Mesendoderm (in vitro differentiated cells): Measurements from ENCODE around the gene YPEL5.

Experiments
- DNase-seq: peaks from one replicate; pipeline ENCODE4 v3.0.0; 2013
- H2AK5ac ChIP-seq: 2 replicates; pipeline ENCODE4 v1.6.1; 2013; ENCODE audit warnings: low read length, inconsistent platforms
- H2BK120ac ChIP-seq: 2 replicates; pipeline ENCODE4 v1.6.1; 2013; ENCODE audit warnings: low read depth, mild to moderate bottlenecking, low read length, moderate library complexity, mixed read lengths
- H2BK15ac ChIP-seq: replicated peaks from 2 replicates; pipeline ENCODE4 v1.6.1; 2013; ENCODE audit warnings: low read depth, mild to moderate bottlenecking, moderate library complexity
- H2BK5ac ChIP-seq: 2 replicates; pipeline ENCODE4 v1.6.1; 2013; ENCODE audit warnings: low read length, inconsistent platforms
- H3K18ac ChIP-seq: 2 replicates; pipeline ENCODE4 v1.6.1; 2013; ENCODE audit warnings: mild to moderate bottlenecking, low read length, mixed read lengths
- H3K23ac ChIP-seq: one replicate; pipeline ENCODE4 v1.6.1; 2013; ENCODE audit warnings: low read length
- H3K27ac ChIP-seq: 2 replicates; pipeline ENCODE4 v1.5.1; 2013; ENCODE audit warnings: low read depth, mild to moderate bottlenecking, inconsistent platforms, low read length, moderate library complexity
- H3K27me3 ChIP-seq: 2 replicates; pipeline ENCODE4 v1.6.1; 2013; ENCODE audit warnings: low read length, control low read depth, mild to moderate bottlenecking, inconsistent platforms; ENCODE audit not compliant: insufficient read depth, poor library complexity
- H3K36me3 ChIP-seq: 2 replicates; pipeline ENCODE4 v1.6.1; 2013; ENCODE audit warnings: low read length, inconsistent platforms; ENCODE audit not compliant: control insufficient read depth, insufficient read depth
- H3K4ac ChIP-seq: one replicate; pipeline ENCODE4 v1.6.1; 2013; ENCODE audit warnings: low read depth, mild to moderate bottlenecking, low read length, moderate library complexity
- H3K4me1 ChIP-seq: 2 replicates; pipeline ENCODE4 v1.6.1; 2013; ENCODE audit warnings: low read depth, low read length, inconsistent platforms; ENCODE audit not compliant: control insufficient read depth
- H3K4me2 ChIP-seq: 2 replicates; pipeline ENCODE4 v1.6.1; 2013; ENCODE audit warnings: low read length
- H3K4me3 ChIP-seq: 2 replicates; pipeline ENCODE4 v1.5.1; 2013; ENCODE audit warnings: mild to moderate bottlenecking, low read length
- H3K56ac ChIP-seq: one replicate; pipeline ENCODE4 v1.6.1; 2013; ENCODE audit warnings: low read length
- H3K79me1 ChIP-seq: 2 replicates; pipeline ENCODE4 v1.6.1; 2013; ENCODE audit warnings: low read length, inconsistent platforms
- H3K79me2 ChIP-seq: 2 replicates; pipeline ENCODE4 v1.6.1; 2013; ENCODE audit warnings: mild to moderate bottlenecking, low read length; ENCODE audit not compliant: control insufficient read depth, insufficient read depth
- H3K9ac ChIP-seq: 2 replicates; pipeline ENCODE4 v1.6.1; 2013; ENCODE audit warnings: low read length, inconsistent platforms
- H4K5ac ChIP-seq: one replicate; pipeline ENCODE4 v1.6.1; 2013; ENCODE audit warnings: low read length
- H4K8ac ChIP-seq: one replicate; pipeline ENCODE4 v1.6.1; 2013; ENCODE audit warnings: low read depth, mild to moderate bottlenecking, control low read depth, low read length, moderate library complexity
- whole genome bisulfite sequencing: extraction: QIAGEN DNeasy Blood & Tissue Kit; methylation state at CpG from one replicate; pipeline ENCODE4 v1.1.7; 2013; ENCODE audit warnings: low lambda C conversion rate, missing lambda C conversion rate; ENCODE audit not compliant: insufficient coverage; ENCODE audit errors: extremely low coverage; 5-methylcytosine and 5-hydroxymethylcytosine counted together

YPEL5 gene

DNA sequence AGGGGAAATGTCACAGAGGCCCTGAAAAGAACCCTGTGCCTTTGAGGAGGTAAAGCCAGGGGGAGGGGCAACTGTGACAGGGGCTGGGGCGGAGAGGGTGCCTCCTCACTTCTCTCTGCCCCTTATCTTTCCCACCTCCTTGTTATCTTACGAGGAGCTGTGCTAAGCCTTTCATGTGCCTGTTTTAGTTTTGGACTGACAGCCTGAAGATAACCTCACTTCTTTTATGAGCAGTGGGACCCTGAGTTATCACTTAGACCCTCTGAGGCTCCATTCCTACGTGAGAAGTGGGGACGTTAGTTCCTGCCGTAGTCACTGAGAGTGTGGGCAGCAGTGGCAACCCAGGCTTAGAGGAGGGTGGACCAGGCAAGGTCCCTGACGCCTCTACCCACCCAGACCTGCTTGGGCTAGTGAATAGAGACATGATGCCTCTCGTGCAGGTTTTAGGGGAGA lies 45.0 kb downstream of the YPEL5 start:
- Histone ChIP-seq H2BK5ac (no peak overlapping the region), H3K27ac (no peak overlapping the region), H3K4me2 (no peak overlapping the region), H2BK15ac (no peak overlapping the region), H2AK5ac (no peak overlapping the region), H3K18ac (no peak overlapping the region), H3K36me3 (no peaks in the 10 kb centered on the region), H2BK120ac (no peak overlapping the region), H3K9ac (no peak overlapping the region), H3K4me1 (peaks cover 15% of the 10 kb centered on the region), H3K27me3 (no peaks in the 10 kb centered on the region), H3K4me3 (no peak overlapping the region), H4K8ac (no peak overlapping the region), H3K4ac (no peak overlapping the region), H3K79me1 (no peaks in the 10 kb centered on the region), H4K5ac (no peak overlapping the region), H3K79me2 (no peaks in the 10 kb centered on the region), H3K56ac (no peak overlapping the region), H3K23ac (no peak overlapping the region)
- DNase-seq, result peak; percentile 91
- no CpG with 5 or more reads among the region's 7 CpGs for WGBS

DNA sequence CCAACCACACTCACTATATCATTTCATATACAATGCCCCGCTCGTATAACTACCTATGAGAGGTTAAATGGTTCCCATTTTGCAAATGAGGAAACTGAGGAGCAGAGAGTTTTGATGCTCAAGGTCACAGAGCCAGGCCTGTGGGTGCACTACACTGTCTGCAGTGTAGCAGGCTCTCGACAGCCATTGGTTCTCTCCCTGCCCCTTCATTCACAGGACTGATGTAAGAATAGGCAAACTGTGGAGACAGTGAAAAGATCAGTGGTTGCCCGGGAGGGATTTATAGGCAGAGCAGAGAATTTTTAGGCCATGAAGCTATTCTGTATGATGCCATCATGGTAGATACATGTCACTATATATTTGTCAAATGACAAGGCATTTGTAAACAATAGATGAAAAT lies 45.5 kb downstream of the YPEL5 start:
- WGBS, result no CpG with 5 or more reads among the region's 4 CpGs
- no peak overlapping the region for H3K27ac ChIP-seq
- H3K79me1 ChIP-seq, result no peaks in the 10 kb centered on the region
- no peak overlapping the region for H2BK5ac ChIP-seq
- no peak overlapping the region for H2BK120ac ChIP-seq
- peak; percentile 44 for DNase-seq
- H3K4me2 ChIP-seq, result no peak overlapping the region
- H3K23ac ChIP-seq, result no peak overlapping the region
- no peak overlapping the region for H4K8ac ChIP-seq
- no peak overlapping the region for H3K9ac ChIP-seq
- H3K27me3 ChIP-seq, result no peaks in the 10 kb centered on the region
- H3K4ac ChIP-seq, result no peak overlapping the region
- no peaks in the 10 kb centered on the region for H3K79me2 ChIP-seq
- H3K36me3 ChIP-seq, result no peaks in the 10 kb centered on the region
- H3K4me3 ChIP-seq, result no peak overlapping the region
- H3K4me1 ChIP-seq, result peaks cover 15% of the 10 kb centered on the region
- no peak overlapping the region for H3K56ac ChIP-seq
- H2BK15ac ChIP-seq, result no peak overlapping the region
- H3K18ac ChIP-seq, result no peak overlapping the region
- no peak overlapping the region for H4K5ac ChIP-seq
- no peak overlapping the region for H2AK5ac ChIP-seq

DNA sequence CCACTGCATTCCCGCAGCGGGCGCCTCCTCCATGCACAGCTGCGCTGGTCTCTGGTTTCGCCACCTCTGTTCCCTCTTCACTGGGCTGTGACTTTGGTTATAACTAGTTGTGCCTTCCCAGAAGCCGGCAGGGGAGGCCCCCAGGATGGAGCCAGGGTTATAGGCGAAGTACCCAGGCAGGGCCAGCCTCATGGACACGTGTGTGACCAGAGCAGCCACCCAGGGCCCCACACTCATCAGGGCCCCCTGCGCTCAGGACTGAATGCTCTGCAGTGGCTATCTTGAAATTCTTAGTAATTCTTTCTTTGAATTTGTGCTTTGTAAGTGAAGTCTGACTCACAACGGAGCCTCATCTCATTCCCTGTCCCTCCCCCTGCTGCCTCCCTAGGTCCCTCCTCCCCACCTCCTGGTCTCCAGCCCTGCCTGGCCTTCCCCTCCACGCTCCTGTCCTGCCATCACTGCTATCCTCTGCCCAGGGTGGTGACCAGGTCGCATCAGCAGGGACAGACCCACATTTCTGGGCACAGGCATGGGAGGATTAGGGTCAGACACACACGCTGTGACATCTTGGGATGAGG lies 46.4 kb downstream of the YPEL5 start:
- Histone ChIP-seq H3K4me3 (no peak overlapping the region), H3K23ac (no peak overlapping the region), H3K27me3 (no peaks in the 10 kb centered on the region), H3K4me2 (no peak overlapping the region), H3K27ac (no peak overlapping the region), H3K36me3 (no peaks in the 10 kb centered on the region), H3K4me1 (peaks cover 15% of the 10 kb centered on the region), H3K79me2 (no peaks in the 10 kb centered on the region), H3K18ac (peak overlapping the region; percentile 15), H2BK15ac (no peak overlapping the region), H2BK5ac (peak overlapping the region; percentile 2), H2AK5ac (peak overlapping the region; percentile 41), H2BK120ac (no peak overlapping the region), H3K56ac (peak overlapping the region; percentile 9), H3K4ac (no peak overlapping the region), H3K9ac (no peak overlapping the region), H4K5ac (no peak overlapping the region), H3K79me1 (no peaks in the 10 kb centered on the region), H4K8ac (no peak overlapping the region)
- DNase-seq, result peak; percentile 33
- WGBS, result no CpG with 5 or more reads among the region's 13 CpGs

DNA sequence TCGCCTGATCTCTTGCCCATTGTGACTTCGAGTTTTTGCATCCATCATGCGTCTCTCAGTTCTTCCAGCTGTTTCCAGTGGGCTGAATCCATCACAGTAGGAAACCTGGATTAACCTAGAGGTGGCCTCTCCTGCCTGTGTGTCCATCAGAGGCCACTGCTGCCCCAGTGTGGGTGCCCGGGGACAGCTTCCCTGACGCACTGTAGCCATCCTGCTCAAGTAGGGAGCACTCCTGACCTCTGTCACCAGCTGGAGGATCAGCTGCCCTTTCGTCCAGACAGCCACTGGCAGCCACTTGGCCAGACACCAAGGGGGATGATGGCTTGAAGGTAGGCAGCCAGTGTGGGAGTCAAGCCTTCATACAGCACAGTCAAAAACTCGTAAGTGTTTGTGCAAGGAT lies 47.6 kb downstream of the YPEL5 start:
- Histone ChIP-seq H3K4ac (no peak overlapping the region), H3K27me3 (no peaks in the 10 kb centered on the region), H3K56ac (no peak overlapping the region), H2BK120ac (no peak overlapping the region), H3K4me3 (no peak overlapping the region), H3K9ac (no peak overlapping the region), H4K8ac (no peak overlapping the region), H2BK5ac (no peak overlapping the region), H2AK5ac (no peak overlapping the region), H3K36me3 (no peaks in the 10 kb centered on the region), H3K23ac (no peak overlapping the region), H3K4me2 (no peak overlapping the region), H2BK15ac (no peak overlapping the region), H3K79me2 (no peaks in the 10 kb centered on the region), H3K4me1 (peaks cover 15% of the 10 kb centered on the region), H3K18ac (no peak overlapping the region), H3K27ac (no peak overlapping the region), H3K79me1 (no peaks in the 10 kb centered on the region), H4K5ac (no peak overlapping the region)
- no peak for DNase-seq
- no CpG with 5 or more reads among the region's 7 CpGs for whole genome bisulfite sequencing

DNA sequence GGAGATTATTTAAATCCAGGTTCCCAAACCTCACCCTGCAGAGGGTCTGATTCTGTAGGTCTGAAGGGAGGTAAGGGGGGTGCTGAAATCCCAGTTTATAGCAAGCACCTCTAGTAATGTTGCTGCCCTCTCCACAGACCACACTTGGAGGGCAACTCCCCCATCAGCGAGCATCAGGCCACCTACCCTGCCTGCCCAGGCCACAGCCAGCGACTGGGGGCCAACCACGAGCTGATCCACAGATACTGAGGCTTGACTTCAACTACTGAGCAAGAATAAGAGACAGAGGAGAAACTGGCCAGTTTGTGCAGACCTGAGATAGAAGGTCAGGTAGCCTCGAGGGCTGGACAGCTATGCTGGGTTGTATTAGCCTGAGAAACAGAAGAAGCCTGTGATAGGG lies 48.2 kb downstream of the YPEL5 start:
- no peak overlapping the region for H3K27ac ChIP-seq
- no peak overlapping the region for H2BK120ac ChIP-seq
- no peak overlapping the region for H4K8ac ChIP-seq
- H3K36me3 ChIP-seq, result no peaks in the 10 kb centered on the region
- H3K79me2 ChIP-seq, result no peaks in the 10 kb centered on the region
- no peak overlapping the region for H3K18ac ChIP-seq
- no peak overlapping the region for H2BK15ac ChIP-seq
- H3K27me3 ChIP-seq, result no peaks in the 10 kb centered on the region
- H3K4me2 ChIP-seq, result no peak overlapping the region
- H3K4me3 ChIP-seq, result no peak overlapping the region
- no peak overlapping the region for H4K5ac ChIP-seq
- H3K23ac ChIP-seq, result peak overlapping the region; percentile 98
- no peak overlapping the region for H3K56ac ChIP-seq
- no peak overlapping the region for H2AK5ac ChIP-seq
- H2BK5ac ChIP-seq, result no peak overlapping the region
- H3K4me1 ChIP-seq, result peaks cover 15% of the 10 kb centered on the region
- no peak overlapping the region for H3K4ac ChIP-seq
- WGBS, result no CpG with 5 or more reads among the region's 4 CpGs
- H3K9ac ChIP-seq, result no peak overlapping the region
- no peaks in the 10 kb centered on the region for H3K79me1 ChIP-seq
- DNase-seq, result no peak

DNA sequence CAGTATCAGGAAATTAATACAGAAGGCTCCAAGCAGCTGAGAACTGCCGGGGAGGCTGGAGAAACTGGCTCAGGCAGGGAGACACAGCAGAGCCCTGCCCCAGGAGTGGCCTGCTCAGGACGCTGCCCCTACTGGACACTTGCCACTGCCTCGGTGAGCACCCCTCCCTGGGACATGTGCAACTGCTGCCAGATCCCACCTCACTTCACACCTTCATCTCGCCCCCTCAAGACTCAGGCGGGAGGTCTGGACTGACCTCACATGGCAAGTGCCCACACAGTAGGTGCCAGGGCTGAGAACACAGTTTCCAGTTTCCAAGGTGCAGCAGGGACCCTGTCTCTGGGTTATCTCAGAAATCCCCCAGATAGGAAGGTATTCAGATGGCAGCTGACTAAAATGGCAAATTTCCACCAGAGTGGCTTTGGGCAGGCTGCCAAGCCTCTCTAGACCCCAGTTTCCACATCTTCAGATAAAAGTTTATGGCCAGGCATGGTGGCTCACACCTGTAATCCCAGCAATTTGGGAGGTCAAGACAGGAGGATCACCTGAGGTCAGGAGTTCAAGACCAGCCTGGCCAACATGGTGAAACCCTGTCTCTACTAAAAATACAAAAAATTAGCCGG lies 50.9 kb downstream of the YPEL5 start:
- H3K79me2 ChIP-seq, result no peaks in the 10 kb centered on the region
- no peak overlapping the region for H3K9ac ChIP-seq
- no peaks in the 10 kb centered on the region for H3K79me1 ChIP-seq
- peak; percentile 36 for DNase-seq
- no peak overlapping the region for H3K56ac ChIP-seq
- H2BK5ac ChIP-seq, result no peak overlapping the region
- H4K5ac ChIP-seq, result no peak overlapping the region
- no peak overlapping the region for H3K23ac ChIP-seq
- peaks cover 5% of the 10 kb centered on the region for H3K4me1 ChIP-seq
- H2BK15ac ChIP-seq, result no peak overlapping the region
- H3K18ac ChIP-seq, result no peak overlapping the region
- H3K4ac ChIP-seq, result no peak overlapping the region
- no peak overlapping the region for H2AK5ac ChIP-seq
- no peak overlapping the region for H2BK120ac ChIP-seq
- no peaks in the 10 kb centered on the region for H3K36me3 ChIP-seq
- no CpG with 5 or more reads among the region's 6 CpGs for WGBS
- no peak overlapping the region for H3K4me2 ChIP-seq
- H4K8ac ChIP-seq, result no peak overlapping the region
- H3K27ac ChIP-seq, result no peak overlapping the region
- no peak overlapping the region for H3K4me3 ChIP-seq
- H3K27me3 ChIP-seq, result no peaks in the 10 kb centered on the region
